Hepatocyte (in vitro differentiated cells): ENCODE measurements around the gene KLHL24.
"Not testable (repeated sequence)": the region's sequence is repeated elsewhere in the genome, so short reads cannot be mapped to it uniquely, and the experiment has no call there.

Source experiments
- CTCF ChIP-seq: fragments of 200-600 bp; sonication (generic); IDR thresholded peaks from 2 replicates; pipeline ENCODE4 v1.5.1; 2016; ENCODE audit warnings: antibody characterized with exemption, mild to moderate bottlenecking; ENCODE audit not compliant: poor library complexity
- EZH2phosphoT487 ChIP-seq: fragments of 200-600 bp; sonication (generic); IDR thresholded peaks from one replicate; pipeline ENCODE4 v1.6.1; 2018; ENCODE audit warnings: antibody characterized with exemption, mild to moderate bottlenecking, low read depth, moderate library complexity; ENCODE audit not compliant: unreplicated experiment, severe bottlenecking

- not testable (repeated sequence) for TF ChIP-seq CTCF, EZH2phosphoT487
Measured at GRCh38 chr3:183689621-183690020, 54.2 kb downstream of the KLHL24 start.
